ENCODE results near the gene NRXN2. TPM values are rescaled to one million over a fixed set of nuclear protein-coding genes. Genes with fewer than 3 reads are reported as not detected.

NRXN2 gene
- total and polyA plus RNA-seq, 9 donors = 11.8 to 41.8 (median 30.5) TPM

- H3K27ac ChIP-seq (ENCODE audit: low read length) = no peak overlapping the region
- H3K36me3 ChIP-seq (ENCODE audit: control insufficient read depth, insufficient read depth, low read length) = no peaks in the 10 kb centered on the region
- 13% methylated on average over 16 of the region's 36 CpGs for WGBS (ENCODE audit: insufficient coverage)
- H3K4me1 ChIP-seq (ENCODE audit: control insufficient read depth, insufficient read depth, low read length) = peaks cover 13% of the 10 kb centered on the region
- H3K4me3 ChIP-seq (ENCODE audit: low read length) = no peak overlapping the region
- no peaks in the 10 kb centered on the region for H3K9me3 ChIP-seq (replicated peaks; ENCODE audit: control insufficient read depth, low read depth, low read length)
- peaks cover 51% of the 10 kb centered on the region for H3K27me3 ChIP-seq (ENCODE audit: control insufficient read depth, insufficient read depth, low read length)
- no peak for DNase-seq
Observed at GRCh38 chr11:64722141-64723065, 594 bp downstream of the NRXN2 start.

GRCh38 chr11:64721359-64721699 is 1.7 kb downstream of the NRXN2 start:
- H3K27me3 ChIP-seq (ENCODE audit: control insufficient read depth, insufficient read depth, low read length) = peaks cover 60% of the 10 kb centered on the region
- no peak overlapping the region for H3K27ac ChIP-seq (ENCODE audit: low read length)
- H3K36me3 ChIP-seq (ENCODE audit: control insufficient read depth, insufficient read depth, low read length) = no peaks in the 10 kb centered on the region
- H3K4me3 ChIP-seq (ENCODE audit: low read length) = no peak overlapping the region
- no peaks in the 10 kb centered on the region for H3K9me3 ChIP-seq (replicated peaks; ENCODE audit: control insufficient read depth, low read depth, low read length)
- H3K4me1 ChIP-seq (ENCODE audit: control insufficient read depth, insufficient read depth, low read length) = peaks cover 11% of the 10 kb centered on the region
- WGBS (ENCODE audit: insufficient coverage) = no CpG with 5 or more reads among the region's 3 CpGs
- DNase-seq = no peak

- WGBS (ENCODE audit: insufficient coverage) = 74% methylated on average over 9 of the region's 12 CpGs
- DNase-seq = no peak
- Histone ChIP-seq H3K4me1 (ENCODE audit: control insufficient read depth, insufficient read depth, low read length) (peaks cover 7% of the 10 kb centered on the region), H3K27me3 (ENCODE audit: control insufficient read depth, insufficient read depth, low read length) (peaks cover 65% of the 10 kb centered on the region), H3K9me3 (replicated peaks; ENCODE audit: control insufficient read depth, low read depth, low read length) (no peaks in the 10 kb centered on the region), H3K4me3 (ENCODE audit: low read length) (no peak overlapping the region), H3K27ac (ENCODE audit: low read length) (no peak overlapping the region), H3K36me3 (ENCODE audit: control insufficient read depth, insufficient read depth, low read length) (no peaks in the 10 kb centered on the region)
Observed at GRCh38 chr11:64720640-64721358, 2.2 kb downstream of the NRXN2 start.

- H3K27me3 ChIP-seq (ENCODE audit: control insufficient read depth, insufficient read depth, low read length) = peaks cover 69% of the 10 kb centered on the region
- no peaks in the 10 kb centered on the region for H3K9me3 ChIP-seq (replicated peaks; ENCODE audit: control insufficient read depth, low read depth, low read length)
- 64% methylated on average over 8 of the region's 9 CpGs for WGBS (ENCODE audit: insufficient coverage)
Observed at GRCh38 chr11:64720167-64720566, 2.8 kb downstream of the NRXN2 start.

GRCh38 chr11:64719406-64719805 is 3.6 kb downstream of the NRXN2 start:
- 85% methylated on average over 9 of the region's 10 CpGs for WGBS (ENCODE audit: insufficient coverage)
- Histone ChIP-seq H3K4me1 (ENCODE audit: control insufficient read depth, insufficient read depth, low read length) (peaks cover 7% of the 10 kb centered on the region), H3K36me3 (ENCODE audit: control insufficient read depth, insufficient read depth, low read length) (no peaks in the 10 kb centered on the region), H3K27ac (ENCODE audit: low read length) (no peak overlapping the region), H3K27me3 (ENCODE audit: control insufficient read depth, insufficient read depth, low read length) (peaks cover 77% of the 10 kb centered on the region), H3K4me3 (ENCODE audit: low read length) (no peak overlapping the region), H3K9me3 (replicated peaks; ENCODE audit: control insufficient read depth, low read depth, low read length) (no peaks in the 10 kb centered on the region)
- DNase-seq = no peak

More at GRCh38 chr11:64720167-64720566, 2.8 kb downstream of the NRXN2 start:
- Histone ChIP-seq H3K27ac (ENCODE audit: low read length) (no peak overlapping the region), H3K4me3 (ENCODE audit: low read length) (no peak overlapping the region), H3K36me3 (ENCODE audit: control insufficient read depth, insufficient read depth, low read length) (no peaks in the 10 kb centered on the region), H3K4me1 (ENCODE audit: control insufficient read depth, insufficient read depth, low read length) (peaks cover 7% of the 10 kb centered on the region)
- no peak for DNase-seq

- H3K27me3 ChIP-seq (ENCODE audit: control insufficient read depth, insufficient read depth, low read length) = peaks cover 84% of the 10 kb centered on the region
- no peaks in the 10 kb centered on the region for H3K9me3 ChIP-seq (replicated peaks; ENCODE audit: control insufficient read depth, low read depth, low read length)
- H3K27ac ChIP-seq (ENCODE audit: low read length) = no peak overlapping the region
- DNase-seq = no peak
- 45% methylated on average over 2 of the region's 4 CpGs for WGBS (ENCODE audit: insufficient coverage)
- H3K36me3 ChIP-seq (ENCODE audit: control insufficient read depth, insufficient read depth, low read length) = no peaks in the 10 kb centered on the region
- no peak overlapping the region for H3K4me3 ChIP-seq (ENCODE audit: low read length)
- peaks cover 6% of the 10 kb centered on the region for H3K4me1 ChIP-seq (ENCODE audit: control insufficient read depth, insufficient read depth, low read length)
Observed at GRCh38 chr11:64718780-64719124, 4.2 kb downstream of the NRXN2 start.

GRCh38 chr11:64718084-64718779 is 4.8 kb downstream of the NRXN2 start:
- Histone ChIP-seq H3K9me3 (replicated peaks; ENCODE audit: control insufficient read depth, low read depth, low read length) (no peaks in the 10 kb centered on the region), H3K27ac (ENCODE audit: low read length) (no peak overlapping the region), H3K36me3 (ENCODE audit: control insufficient read depth, insufficient read depth, low read length) (no peaks in the 10 kb centered on the region), H3K4me3 (ENCODE audit: low read length) (no peak overlapping the region), H3K4me1 (ENCODE audit: control insufficient read depth, insufficient read depth, low read length) (peaks cover 1% of the 10 kb centered on the region), H3K27me3 (ENCODE audit: control insufficient read depth, insufficient read depth, low read length) (peaks cover 84% of the 10 kb centered on the region)
- WGBS (ENCODE audit: insufficient coverage) = 69% methylated on average over 6 of the region's 15 CpGs
- no peak for DNase-seq

- 55% methylated on average over 3 of the region's 4 CpGs for WGBS (ENCODE audit: insufficient coverage)
- Histone ChIP-seq H3K4me1 (ENCODE audit: control insufficient read depth, insufficient read depth, low read length) (peaks cover 2% of the 10 kb centered on the region), H3K4me3 (ENCODE audit: low read length) (no peak overlapping the region), H3K36me3 (ENCODE audit: control insufficient read depth, insufficient read depth, low read length) (no peaks in the 10 kb centered on the region), H3K9me3 (replicated peaks; ENCODE audit: control insufficient read depth, low read depth, low read length) (no peaks in the 10 kb centered on the region), H3K27me3 (ENCODE audit: control insufficient read depth, insufficient read depth, low read length) (peaks cover 88% of the 10 kb centered on the region), H3K27ac (ENCODE audit: low read length) (no peak overlapping the region)
- DNase-seq = no peak
Observed at GRCh38 chr11:64717268-64717578, 5.8 kb downstream of the NRXN2 start.

GRCh38 chr11:64716473-64717267 is 6.3 kb downstream of the NRXN2 start:
- WGBS (ENCODE audit: insufficient coverage) = 40% methylated on average over 17 of the region's 21 CpGs
- Histone ChIP-seq H3K9me3 (replicated peaks; ENCODE audit: control insufficient read depth, low read depth, low read length) (no peaks in the 10 kb centered on the region), H3K27me3 (ENCODE audit: control insufficient read depth, insufficient read depth, low read length) (peaks cover 88% of the 10 kb centered on the region), H3K36me3 (ENCODE audit: control insufficient read depth, insufficient read depth, low read length) (no peaks in the 10 kb centered on the region), H3K27ac (ENCODE audit: low read length) (no peak overlapping the region), H3K4me1 (ENCODE audit: control insufficient read depth, insufficient read depth, low read length) (peaks cover 6% of the 10 kb centered on the region), H3K4me3 (ENCODE audit: low read length) (no peak overlapping the region)
- no peak for DNase-seq

Measured in muscle of leg (tissue), 11 donors.